Uterus (tissue), 2 donors: ENCODE data around the gene PARP15.

Source experiments
- POLR2A ChIP-seq, 2 donors: fragments of 450-650 bp; IDR thresholded peaks; one replicate each; pipeline ENCODE4 v1.6.1; 2016; ENCODE audit warnings: antibody characterized with exemption in 2 of 2, mild to moderate bottlenecking in 1 of 2, moderate library complexity in 1 of 2
- TF ChIP-seq, protein P1 (sequence below), 4 experiments: fragments of 200-600 bp in 2 of 4; fragments of 450-650 bp in 2 of 4; sonication (generic) in 2 of 4; IDR thresholded peaks; one replicate each; pipeline ENCODE4 v1.5.1; 2016 to 2019; ENCODE audit warnings: antibody characterized with exemption in 4 of 4, mild to moderate bottlenecking in 2 of 4, moderate library complexity in 1 of 4

DNA sequence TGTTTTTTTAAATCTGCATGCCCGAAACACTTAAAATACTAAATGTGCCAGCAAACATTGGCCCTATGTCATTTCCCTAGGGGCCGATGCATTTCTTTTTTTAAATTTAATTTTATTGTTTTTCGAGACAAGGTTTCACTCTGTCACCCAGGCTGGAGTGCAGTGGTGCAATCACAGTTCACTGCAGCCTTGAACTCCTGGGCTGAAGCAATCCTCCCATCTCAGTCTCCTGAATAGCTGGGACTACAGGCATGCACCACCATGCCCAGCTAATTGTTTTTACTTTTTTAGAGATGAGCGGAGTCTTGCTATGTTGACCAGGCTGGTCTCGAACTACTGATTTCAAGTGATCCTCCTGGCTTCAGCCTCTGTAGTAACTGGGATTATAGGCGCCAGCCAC, 18.8 kb upstream of the PARP15 start:
- TF ChIP-seq, protein P1, sequence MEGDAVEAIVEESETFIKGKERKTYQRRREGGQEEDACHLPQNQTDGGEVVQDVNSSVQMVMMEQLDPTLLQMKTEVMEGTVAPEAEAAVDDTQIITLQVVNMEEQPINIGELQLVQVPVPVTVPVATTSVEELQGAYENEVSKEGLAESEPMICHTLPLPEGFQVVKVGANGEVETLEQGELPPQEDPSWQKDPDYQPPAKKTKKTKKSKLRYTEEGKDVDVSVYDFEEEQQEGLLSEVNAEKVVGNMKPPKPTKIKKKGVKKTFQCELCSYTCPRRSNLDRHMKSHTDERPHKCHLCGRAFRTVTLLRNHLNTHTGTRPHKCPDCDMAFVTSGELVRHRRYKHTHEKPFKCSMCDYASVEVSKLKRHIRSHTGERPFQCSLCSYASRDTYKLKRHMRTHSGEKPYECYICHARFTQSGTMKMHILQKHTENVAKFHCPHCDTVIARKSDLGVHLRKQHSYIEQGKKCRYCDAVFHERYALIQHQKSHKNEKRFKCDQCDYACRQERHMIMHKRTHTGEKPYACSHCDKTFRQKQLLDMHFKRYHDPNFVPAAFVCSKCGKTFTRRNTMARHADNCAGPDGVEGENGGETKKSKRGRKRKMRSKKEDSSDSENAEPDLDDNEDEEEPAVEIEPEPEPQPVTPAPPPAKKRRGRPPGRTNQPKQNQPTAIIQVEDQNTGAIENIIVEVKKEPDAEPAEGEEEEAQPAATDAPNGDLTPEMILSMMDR (IDR thresholded peaks at IDR 0.05) = no peak
- TF ChIP-seq POLR2A (IDR thresholded peaks at IDR 0.05) = no peak
